GM12873 (cell line): ENCODE data around the gene CHST15.

Source experiments
- TF ChIP-seq, protein P1 (sequence below): IDR thresholded peaks from 2 replicates; pipeline ENCODE4 v1.5.1; 2012; ENCODE audit warnings: low read depth, mild to moderate bottlenecking, moderate library complexity, low read length, control low read depth; ENCODE audit not compliant: insufficient read depth; ENCODE audit errors: missing control alignments

Gene CHST15

GRCh38 chr10:123964953-123965352, 128.4 kb downstream of the CHST15 start:
- TF ChIP-seq, protein P1, sequence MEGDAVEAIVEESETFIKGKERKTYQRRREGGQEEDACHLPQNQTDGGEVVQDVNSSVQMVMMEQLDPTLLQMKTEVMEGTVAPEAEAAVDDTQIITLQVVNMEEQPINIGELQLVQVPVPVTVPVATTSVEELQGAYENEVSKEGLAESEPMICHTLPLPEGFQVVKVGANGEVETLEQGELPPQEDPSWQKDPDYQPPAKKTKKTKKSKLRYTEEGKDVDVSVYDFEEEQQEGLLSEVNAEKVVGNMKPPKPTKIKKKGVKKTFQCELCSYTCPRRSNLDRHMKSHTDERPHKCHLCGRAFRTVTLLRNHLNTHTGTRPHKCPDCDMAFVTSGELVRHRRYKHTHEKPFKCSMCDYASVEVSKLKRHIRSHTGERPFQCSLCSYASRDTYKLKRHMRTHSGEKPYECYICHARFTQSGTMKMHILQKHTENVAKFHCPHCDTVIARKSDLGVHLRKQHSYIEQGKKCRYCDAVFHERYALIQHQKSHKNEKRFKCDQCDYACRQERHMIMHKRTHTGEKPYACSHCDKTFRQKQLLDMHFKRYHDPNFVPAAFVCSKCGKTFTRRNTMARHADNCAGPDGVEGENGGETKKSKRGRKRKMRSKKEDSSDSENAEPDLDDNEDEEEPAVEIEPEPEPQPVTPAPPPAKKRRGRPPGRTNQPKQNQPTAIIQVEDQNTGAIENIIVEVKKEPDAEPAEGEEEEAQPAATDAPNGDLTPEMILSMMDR: no peak

DNA sequence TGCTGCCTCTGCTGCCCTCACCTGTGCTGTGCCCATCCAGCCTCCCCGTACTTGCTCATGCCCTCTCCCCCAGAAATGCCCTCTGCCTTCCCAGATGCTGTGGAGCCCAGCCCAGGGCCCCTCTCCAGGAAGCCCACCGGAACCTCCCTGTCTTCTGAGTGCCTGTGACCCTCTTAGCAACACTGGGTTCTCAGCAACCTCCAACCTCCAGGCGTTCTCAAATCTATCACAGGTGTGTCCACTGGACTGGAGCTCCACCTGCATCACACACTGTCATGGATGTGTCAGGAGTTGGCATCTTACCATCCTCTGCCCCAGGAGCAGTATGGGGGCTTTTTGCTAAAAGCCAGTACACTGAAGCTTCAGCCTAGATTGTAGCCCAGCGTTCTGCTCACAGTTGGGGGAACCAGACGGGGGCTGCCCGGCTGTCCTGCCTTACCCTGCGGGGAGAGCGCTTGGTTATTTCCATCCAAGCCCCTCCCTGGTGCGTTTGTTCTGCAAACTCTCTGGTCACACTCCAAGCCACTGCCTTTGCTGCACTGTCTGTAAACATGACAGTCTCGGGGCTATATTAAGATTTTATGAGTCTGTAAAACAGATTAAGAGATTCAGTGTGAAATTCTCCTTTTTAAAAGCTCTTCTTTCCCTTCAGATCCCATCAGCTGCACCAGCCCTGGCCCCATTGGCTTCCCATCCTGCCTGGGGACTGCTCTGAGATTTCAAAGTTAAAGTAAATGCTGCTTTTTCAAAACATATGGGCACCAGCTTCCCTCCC, 130.5 kb downstream of the CHST15 start:
- TF ChIP-seq, protein P1: no peak

- TF ChIP-seq, protein P1: no peak
Observed at GRCh38 chr10:123958241-123958640, 135.2 kb downstream of the CHST15 start.
